Adrenal gland (tissue), 5 donors: Measurements from ENCODE around the gene SRRM1.

Experiments
- POLR2A ChIP-seq, 2 donors: fragments of 450-650 bp; IDR thresholded peaks; one replicate each; pipeline ENCODE4 v1.6.1; 2017; ENCODE audit warnings: antibody characterized with exemption in 2 of 2, mild to moderate bottlenecking in 2 of 2, moderate library complexity in 1 of 2
- TF ChIP-seq, protein P1 (sequence below), 6 experiments: fragments of 450-650 bp in 4 of 6; fragments of 200-600 bp in 2 of 6; sonication (generic) in 1 of 6; IDR thresholded peaks; 1 replicate in 5 of 6; 2 replicates in 1 of 6; pipeline versions ENCODE4 v1.5.1 to v1.8.0; 2016 to 2021; ENCODE audit warnings: antibody characterized with exemption in 6 of 6, mild to moderate bottlenecking in 2 of 6, moderate library complexity in 1 of 6
- donor health status: DM: no; HTN: no; CAD: no.

DNA sequence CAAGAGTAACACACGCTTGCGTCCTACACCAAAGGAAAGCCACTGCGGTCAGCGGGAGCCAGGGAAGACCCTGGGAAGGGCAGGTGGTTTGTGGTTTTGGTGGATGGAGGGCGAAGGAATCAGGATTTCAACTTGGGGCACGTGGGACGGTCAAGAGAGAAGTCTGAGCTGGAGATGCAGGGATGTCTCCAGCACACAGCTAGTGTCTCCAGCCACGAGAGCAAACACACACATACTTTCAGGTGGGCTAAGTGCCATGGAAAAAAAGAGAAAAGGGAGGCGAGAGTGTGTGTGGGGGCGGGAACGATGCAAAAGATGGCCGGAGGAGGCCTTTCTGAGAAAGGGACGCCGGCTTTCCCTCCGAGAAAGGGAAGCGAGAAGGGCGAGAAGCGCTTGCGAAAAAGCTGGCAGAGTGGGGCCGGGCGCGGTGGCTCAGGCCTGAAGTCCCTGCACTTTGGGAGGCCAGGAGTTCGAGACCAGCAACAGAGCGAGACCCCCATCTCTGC lies 1.4 kb upstream of the SRRM1 start:
- TF ChIP-seq, protein P1, sequence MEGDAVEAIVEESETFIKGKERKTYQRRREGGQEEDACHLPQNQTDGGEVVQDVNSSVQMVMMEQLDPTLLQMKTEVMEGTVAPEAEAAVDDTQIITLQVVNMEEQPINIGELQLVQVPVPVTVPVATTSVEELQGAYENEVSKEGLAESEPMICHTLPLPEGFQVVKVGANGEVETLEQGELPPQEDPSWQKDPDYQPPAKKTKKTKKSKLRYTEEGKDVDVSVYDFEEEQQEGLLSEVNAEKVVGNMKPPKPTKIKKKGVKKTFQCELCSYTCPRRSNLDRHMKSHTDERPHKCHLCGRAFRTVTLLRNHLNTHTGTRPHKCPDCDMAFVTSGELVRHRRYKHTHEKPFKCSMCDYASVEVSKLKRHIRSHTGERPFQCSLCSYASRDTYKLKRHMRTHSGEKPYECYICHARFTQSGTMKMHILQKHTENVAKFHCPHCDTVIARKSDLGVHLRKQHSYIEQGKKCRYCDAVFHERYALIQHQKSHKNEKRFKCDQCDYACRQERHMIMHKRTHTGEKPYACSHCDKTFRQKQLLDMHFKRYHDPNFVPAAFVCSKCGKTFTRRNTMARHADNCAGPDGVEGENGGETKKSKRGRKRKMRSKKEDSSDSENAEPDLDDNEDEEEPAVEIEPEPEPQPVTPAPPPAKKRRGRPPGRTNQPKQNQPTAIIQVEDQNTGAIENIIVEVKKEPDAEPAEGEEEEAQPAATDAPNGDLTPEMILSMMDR (IDR thresholded peaks at IDR 0.05), result no peak
- TF ChIP-seq POLR2A (IDR thresholded peaks at IDR 0.05), result no peak
